ENCODE measurements around the gene DDIT3. TPM values are rescaled to one million over a fixed set of nuclear protein-coding genes. Genes with fewer than 3 reads are reported as not detected.
"Not testable (repeated sequence)": the region's sequence is repeated elsewhere in the genome, so short reads cannot be mapped to it uniquely, and the experiment has no call there.

The DDIT3 gene
- total and polyA plus RNA-seq, 2 of the 4 experiments (the other 2 are of a cell fraction), result 19.4 to 54.4 TPM

- WGBS, 2 experiments (ENCODE audit: extremely low coverage in 2 of 2, insufficient read length in 1 of 2), result no CpG with 5 or more reads among the region's 22 CpGs
- H2AK5ac ChIP-seq (ENCODE audit: low read depth, low read length); BruUV-seq (replicated peaks); DNase-seq; H3K4ac ChIP-seq (ENCODE audit: low read depth, low read length); H2AK9ac ChIP-seq (replicated peaks; ENCODE audit: low read depth, low read length, poor library complexity); ATAC-seq (ENCODE audit: low read depth); H4K91ac ChIP-seq (ENCODE audit: insufficient read depth, low read depth, low read length); H3K27me3 ChIP-seq (ENCODE audit: control insufficient read depth, insufficient read depth, low read length); dilution Hi-C loops (cut with HindIII; ENCODE audit: low sequenced_read_pairs, unreplicated experiment); H3K18ac ChIP-seq (ENCODE audit: low read depth, low read length); H3K4me1 ChIP-seq (ENCODE audit: control insufficient read depth, insufficient read depth, low read length); intact Hi-C loops (cut with micrococcal nuclease); H2BK120ac ChIP-seq (ENCODE audit: low read depth, low read length); H3K23ac ChIP-seq (ENCODE audit: low read depth, low read length); H2BK15ac ChIP-seq (ENCODE audit: low read depth, low read length); H3K9ac ChIP-seq (ENCODE audit: low read depth, low read length); H2BK20ac ChIP-seq (ENCODE audit: low read depth, low read length); CTCF ChIA-PET; in situ Hi-C loops (cut with MboI; ENCODE audit: low sequenced_read_pairs); H3K4me3 ChIP-seq (ENCODE audit: insufficient read depth, low read depth, low read length); H3K4me2 ChIP-seq (ENCODE audit: low read depth, low read length); H2BK5ac ChIP-seq (ENCODE audit: low read depth, low read length, poor library complexity, severe bottlenecking); H3K27ac ChIP-seq (ENCODE audit: insufficient read depth, low read length); H3K56ac ChIP-seq (ENCODE audit: extremely low read depth, insufficient read depth, low read length); H3K9me3 ChIP-seq (ENCODE audit: control insufficient read depth, insufficient read depth, low read length); H4K8ac ChIP-seq (ENCODE audit: low read depth in 2 of 2, low read length in 2 of 2); POLR2A ChIA-PET (ENCODE audit: unreplicated experiment); H3K14ac ChIP-seq (replicated peaks; ENCODE audit: low read depth, low read length); H4K5ac ChIP-seq (ENCODE audit: low read depth, low read length); H2AFZ ChIP-seq (replicated peaks; ENCODE audit: low read length, poor library complexity): not testable (repeated sequence)
- Histone ChIP-seq H4K20me1 (ENCODE audit: insufficient read depth, low read length) (peaks cover 17% of the 10 kb centered on the region), H3K36me3 (ENCODE audit: control insufficient read depth, insufficient read depth, low read length) (peaks cover 61% of the 10 kb centered on the region), H3K79me1 (ENCODE audit: low read depth in 1 of 2, low read length in 2 of 2) (peaks cover 33 to 49% of the 10 kb centered on the region in 2 experiments), H3K9me1 (ENCODE audit: insufficient read depth, low read length) (peaks cover 11% of the 10 kb centered on the region)
These were observed 17.9 kb downstream of the DDIT3 start for GRCh38 chr12:57502311-57502969.

All from IMR-90 (cell line).